DOHH2 (cell line): Measurements from ENCODE around the gene ABLIM2.
"Not testable (repeated sequence)": the region's sequence is repeated elsewhere in the genome, so short reads cannot be mapped to it uniquely, and the experiment has no call there.

Experiments used
- EZH2phosphoT487 ChIP-seq: fragments of 200-600 bp; sonication (generic); IDR thresholded peaks from 2 replicates; pipeline ENCODE4 v1.6.1; 2017; ENCODE audit warnings: borderline replicate concordance, mild to moderate bottlenecking, antibody characterized with exemption, low read length, moderate library complexity, mixed read lengths
- TF ChIP-seq, protein P1 (sequence below): fragments of 200-600 bp; sonication (generic); IDR thresholded peaks from one replicate; pipeline ENCODE4 v1.5.1; 2014; ENCODE audit warnings: antibody characterized with exemption, mild to moderate bottlenecking, low read depth, low read length; ENCODE audit not compliant: poor library complexity, severe bottlenecking

- TF ChIP-seq, protein P1, sequence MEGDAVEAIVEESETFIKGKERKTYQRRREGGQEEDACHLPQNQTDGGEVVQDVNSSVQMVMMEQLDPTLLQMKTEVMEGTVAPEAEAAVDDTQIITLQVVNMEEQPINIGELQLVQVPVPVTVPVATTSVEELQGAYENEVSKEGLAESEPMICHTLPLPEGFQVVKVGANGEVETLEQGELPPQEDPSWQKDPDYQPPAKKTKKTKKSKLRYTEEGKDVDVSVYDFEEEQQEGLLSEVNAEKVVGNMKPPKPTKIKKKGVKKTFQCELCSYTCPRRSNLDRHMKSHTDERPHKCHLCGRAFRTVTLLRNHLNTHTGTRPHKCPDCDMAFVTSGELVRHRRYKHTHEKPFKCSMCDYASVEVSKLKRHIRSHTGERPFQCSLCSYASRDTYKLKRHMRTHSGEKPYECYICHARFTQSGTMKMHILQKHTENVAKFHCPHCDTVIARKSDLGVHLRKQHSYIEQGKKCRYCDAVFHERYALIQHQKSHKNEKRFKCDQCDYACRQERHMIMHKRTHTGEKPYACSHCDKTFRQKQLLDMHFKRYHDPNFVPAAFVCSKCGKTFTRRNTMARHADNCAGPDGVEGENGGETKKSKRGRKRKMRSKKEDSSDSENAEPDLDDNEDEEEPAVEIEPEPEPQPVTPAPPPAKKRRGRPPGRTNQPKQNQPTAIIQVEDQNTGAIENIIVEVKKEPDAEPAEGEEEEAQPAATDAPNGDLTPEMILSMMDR: not testable (repeated sequence)
- TF ChIP-seq EZH2phosphoT487: not testable (repeated sequence)
These were observed 214.9 kb downstream of the ABLIM2 start for GRCh38 chr4:7943688-7944087.
